ENCODE measurements around the gene TBC1D1.

TBC1D1 gene

GRCh38 chr4:38003628-38004027, 112.7 kb downstream of the TBC1D1 start:
- DNase-seq (ENCODE audit: low read depth): no peak
- TF ChIP-seq, protein P1, sequence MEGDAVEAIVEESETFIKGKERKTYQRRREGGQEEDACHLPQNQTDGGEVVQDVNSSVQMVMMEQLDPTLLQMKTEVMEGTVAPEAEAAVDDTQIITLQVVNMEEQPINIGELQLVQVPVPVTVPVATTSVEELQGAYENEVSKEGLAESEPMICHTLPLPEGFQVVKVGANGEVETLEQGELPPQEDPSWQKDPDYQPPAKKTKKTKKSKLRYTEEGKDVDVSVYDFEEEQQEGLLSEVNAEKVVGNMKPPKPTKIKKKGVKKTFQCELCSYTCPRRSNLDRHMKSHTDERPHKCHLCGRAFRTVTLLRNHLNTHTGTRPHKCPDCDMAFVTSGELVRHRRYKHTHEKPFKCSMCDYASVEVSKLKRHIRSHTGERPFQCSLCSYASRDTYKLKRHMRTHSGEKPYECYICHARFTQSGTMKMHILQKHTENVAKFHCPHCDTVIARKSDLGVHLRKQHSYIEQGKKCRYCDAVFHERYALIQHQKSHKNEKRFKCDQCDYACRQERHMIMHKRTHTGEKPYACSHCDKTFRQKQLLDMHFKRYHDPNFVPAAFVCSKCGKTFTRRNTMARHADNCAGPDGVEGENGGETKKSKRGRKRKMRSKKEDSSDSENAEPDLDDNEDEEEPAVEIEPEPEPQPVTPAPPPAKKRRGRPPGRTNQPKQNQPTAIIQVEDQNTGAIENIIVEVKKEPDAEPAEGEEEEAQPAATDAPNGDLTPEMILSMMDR (IDR thresholded peaks at IDR 0.05; ENCODE audit: insufficient read depth, low read depth, low read length, missing control alignments): no peak
- H3K4me3 ChIP-seq (ENCODE audit: low read depth, low read length): no peak overlapping the region

- no peak overlapping the region for H3K4me3 ChIP-seq (ENCODE audit: low read depth, low read length)
- DNase-seq (ENCODE audit: low read depth): no peak
- TF ChIP-seq, protein P1 (IDR thresholded peaks at IDR 0.05; ENCODE audit: insufficient read depth, low read depth, low read length, missing control alignments): no peak
Measured at GRCh38 chr4:38004062-38004461, 113.2 kb downstream of the TBC1D1 start.

DNA sequence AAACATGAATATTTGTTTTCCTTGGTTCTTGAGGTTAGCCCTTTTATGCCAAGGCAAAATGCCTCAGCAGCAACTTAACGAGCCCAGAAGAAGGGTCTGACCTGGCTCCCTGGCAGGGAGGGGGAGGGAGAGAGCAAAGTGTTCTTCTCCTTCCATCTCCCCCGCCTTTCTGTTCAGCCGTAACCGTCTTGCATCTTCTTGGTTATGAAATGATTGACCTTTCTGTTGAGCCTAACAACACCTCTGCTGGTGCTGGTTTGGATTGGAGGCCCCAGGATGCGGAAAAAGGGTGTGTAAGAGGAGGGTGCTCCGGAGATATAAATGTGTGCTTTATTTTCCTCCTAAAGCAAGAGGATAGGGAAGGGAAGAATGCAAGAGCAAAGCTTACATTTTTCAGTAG, 114.0 kb downstream of the TBC1D1 start:
- DNase-seq (ENCODE audit: low read depth): no peak
- TF ChIP-seq, protein P1 (IDR thresholded peaks at IDR 0.05; ENCODE audit: insufficient read depth, low read depth, low read length, missing control alignments): no peak
- H3K4me3 ChIP-seq (ENCODE audit: low read depth, low read length): no peak overlapping the region

DNA sequence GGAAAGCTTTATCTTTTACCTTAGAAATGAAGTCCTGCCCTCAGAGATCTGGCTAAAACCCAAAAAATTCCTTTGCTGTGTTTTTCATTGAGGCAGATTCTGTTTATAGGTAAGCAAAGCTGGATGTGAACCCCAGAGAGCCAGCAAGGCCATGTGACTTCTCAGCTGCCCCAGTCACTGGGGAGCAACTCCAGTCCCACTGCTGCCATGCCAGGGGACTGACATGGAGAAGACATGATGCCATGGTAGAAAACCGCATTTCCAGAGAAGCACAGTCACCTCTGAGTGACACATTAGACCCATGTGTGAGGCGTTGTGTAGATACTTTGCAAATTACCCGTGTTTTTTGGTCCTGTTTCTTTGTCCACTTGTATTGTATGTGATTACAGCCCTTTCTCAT, 114.8 kb downstream of the TBC1D1 start:
- TF ChIP-seq, protein P1 (IDR thresholded peaks at IDR 0.05; ENCODE audit: insufficient read depth, low read depth, low read length, missing control alignments): no peak
- H3K4me3 ChIP-seq (ENCODE audit: low read depth, low read length): no peak overlapping the region
- DNase-seq (ENCODE audit: low read depth): no peak

- DNase-seq (ENCODE audit: low read depth): no peak
Measured at GRCh38 chr4:38007645-38008044, 116.8 kb downstream of the TBC1D1 start.

GRCh38 chr4:38008571-38009021, 117.7 kb downstream of the TBC1D1 start:
- TF ChIP-seq, protein P1 (IDR thresholded peaks at IDR 0.05; ENCODE audit: insufficient read depth, low read depth, low read length, missing control alignments): no peak
- H3K4me3 ChIP-seq (ENCODE audit: low read depth, low read length): no peak overlapping the region
- no peak for DNase-seq (ENCODE audit: low read depth)

More at GRCh38 chr4:38007645-38008044, 116.8 kb downstream of the TBC1D1 start:
- H3K4me3 ChIP-seq (ENCODE audit: low read depth, low read length): no peak overlapping the region
- TF ChIP-seq, protein P1 (IDR thresholded peaks at IDR 0.05; ENCODE audit: insufficient read depth, low read depth, low read length, missing control alignments): no peak

- H3K4me3 ChIP-seq (ENCODE audit: low read depth, low read length): no peak overlapping the region
- no peak for DNase-seq (ENCODE audit: low read depth)
- TF ChIP-seq, protein P1 (IDR thresholded peaks at IDR 0.05; ENCODE audit: insufficient read depth, low read depth, low read length, missing control alignments): no peak
Measured at GRCh38 chr4:38009421-38009820, 118.5 kb downstream of the TBC1D1 start.

Measured in GM12865 (cell line).